Frontal cortex (tissue), 4 donors: ENCODE measurements around the gene ZDHHC8. TPM values are rescaled to one million over a fixed set of nuclear protein-coding genes. Genes with fewer than 3 reads are reported as not detected.

Source experiments
- DNase-seq, 2 donors: peaks; one replicate each; pipeline ENCODE4 v3.0.0; 2012; ENCODE audit warnings: low spot score in 2 of 2
- FAIRE-seq: peaks from 2 replicates; lab custom pipeline; 2012; peaks lifted over from hg19 to GRCh38; lab: Jason Lieb, UNC
- total RNA-seq: library from RNA; depleted of rRNA; stranded (reverse); fragments of >200 nt; gene quantifications from one replicate; pipeline ENCODE4 v1.2.3, GENCODE V29; 2014
- donor health status: control.
- donor health status: control.
- donor health status: control.

The ZDHHC8 gene
- total RNA-seq, 1 donor from 2014 or later: 2.9 TPM

DNA sequence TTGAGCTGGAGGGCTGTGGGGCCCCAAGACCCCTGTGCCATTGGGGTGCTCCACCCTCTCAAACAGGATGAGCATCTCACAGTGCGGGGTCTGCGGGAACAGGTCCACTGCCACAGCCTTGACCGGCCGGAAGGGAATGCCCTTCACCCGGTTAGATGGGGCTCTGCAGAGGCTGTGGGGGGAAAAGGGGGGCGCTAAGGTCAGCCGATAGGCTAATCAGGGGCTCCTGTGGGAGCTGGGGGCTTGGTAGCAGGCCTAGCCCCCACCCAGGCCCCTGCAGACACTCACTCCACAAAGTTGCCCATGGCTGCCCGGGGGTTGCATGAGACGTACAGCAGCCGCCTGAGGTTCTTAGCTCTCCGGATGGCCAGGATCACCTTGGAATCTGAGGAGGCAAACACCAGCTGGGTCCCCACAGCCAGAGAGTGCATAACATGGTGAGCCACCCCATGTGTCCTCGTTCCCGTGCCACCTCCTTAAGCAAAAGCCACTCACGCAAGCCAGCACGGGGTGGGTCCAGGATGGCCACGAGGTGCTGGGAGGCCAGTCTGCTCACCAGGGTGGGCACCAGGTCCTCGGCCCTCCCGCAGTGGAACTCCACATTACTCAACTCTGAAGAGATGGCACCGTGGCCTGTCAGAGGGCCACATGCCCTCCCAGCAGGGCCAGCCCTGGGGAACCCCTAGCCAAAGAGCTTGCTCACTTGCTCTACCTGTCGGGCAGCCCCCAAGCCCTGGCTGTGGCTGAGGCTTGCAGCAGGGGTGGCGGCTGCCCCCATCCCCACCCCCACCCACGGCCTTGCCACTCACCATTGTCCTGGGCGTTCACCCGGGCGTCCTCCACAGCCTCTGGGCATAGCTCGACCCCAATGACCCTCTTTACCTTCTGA, 18.7 kb upstream of the ZDHHC8 start:
- FAIRE-seq (no peak), DNase-seq (no peak)

DNA sequence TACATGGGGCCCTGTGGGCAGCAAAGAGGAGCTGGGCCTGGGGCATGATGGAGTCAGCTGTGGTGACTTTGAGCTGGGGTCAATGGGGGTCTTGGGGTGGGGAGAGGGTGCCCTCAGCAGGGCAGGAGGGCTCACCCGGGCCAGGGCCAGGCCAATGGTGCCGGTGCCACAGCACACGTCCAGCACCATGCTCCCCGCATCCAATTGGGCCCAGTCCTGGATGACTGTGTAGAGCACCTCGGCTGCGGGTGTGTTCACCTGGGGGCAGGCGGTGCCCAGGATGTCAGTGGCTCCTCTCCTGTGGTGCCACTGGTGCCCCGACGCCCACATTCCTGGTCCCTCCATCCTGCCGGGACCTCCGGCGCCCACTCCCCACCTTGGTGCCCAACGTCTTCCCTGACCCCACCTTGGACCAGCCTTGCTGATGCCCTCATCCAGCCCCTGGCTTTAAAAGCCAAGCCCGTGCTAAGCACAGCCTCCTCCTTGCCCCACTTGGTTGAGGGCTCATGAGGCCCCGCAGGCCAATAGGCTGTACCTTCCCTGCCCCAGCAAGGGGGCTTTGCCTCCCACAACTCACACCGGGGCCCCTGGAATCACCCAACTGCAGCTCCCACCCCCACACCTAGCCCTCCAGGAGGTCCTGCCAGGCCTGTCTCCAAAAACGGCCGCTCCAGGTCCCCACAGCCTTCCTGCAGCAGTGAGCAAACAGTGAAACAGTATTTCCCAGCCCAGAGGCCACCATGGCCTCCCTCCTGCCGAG, 17.9 kb upstream of the ZDHHC8 start:
- FAIRE-seq (no peak), DNase-seq (no peak)

GRCh38 chr22:20114506-20115475, 16.8 kb upstream of the ZDHHC8 start:
- no peak for FAIRE-seq
- no peak for DNase-seq

- no peak for DNase-seq
- FAIRE-seq: no peak
These were observed 15.8 kb upstream of the ZDHHC8 start, which contains the start of gene RANBP1 for GRCh38 chr22:20115691-20116375. Gene RANBP1 (plus strand): TSS chr22:20116104. CDS start chr22:20116185, 81 bp downstream.

- FAIRE-seq: no peak
- no peak for DNase-seq
These were observed 15.1 kb upstream of the ZDHHC8 start for GRCh38 chr22:20116376-20116950.

GRCh38 chr22:20116951-20117632, 14.5 kb upstream of the ZDHHC8 start, which contains the start of gene TRMT2A:
Gene TRMT2A (minus strand): TSS chr22:20117226. CDS start chr22:20116906, 320 bp downstream.
- peak; percentile 99 for DNase-seq
- FAIRE-seq: no peak

- FAIRE-seq: no peak
- peak in 1 of 2 donors; percentile 64 for DNase-seq
These were observed 13.8 kb upstream of the ZDHHC8 start for GRCh38 chr22:20117633-20118299.

DNA sequence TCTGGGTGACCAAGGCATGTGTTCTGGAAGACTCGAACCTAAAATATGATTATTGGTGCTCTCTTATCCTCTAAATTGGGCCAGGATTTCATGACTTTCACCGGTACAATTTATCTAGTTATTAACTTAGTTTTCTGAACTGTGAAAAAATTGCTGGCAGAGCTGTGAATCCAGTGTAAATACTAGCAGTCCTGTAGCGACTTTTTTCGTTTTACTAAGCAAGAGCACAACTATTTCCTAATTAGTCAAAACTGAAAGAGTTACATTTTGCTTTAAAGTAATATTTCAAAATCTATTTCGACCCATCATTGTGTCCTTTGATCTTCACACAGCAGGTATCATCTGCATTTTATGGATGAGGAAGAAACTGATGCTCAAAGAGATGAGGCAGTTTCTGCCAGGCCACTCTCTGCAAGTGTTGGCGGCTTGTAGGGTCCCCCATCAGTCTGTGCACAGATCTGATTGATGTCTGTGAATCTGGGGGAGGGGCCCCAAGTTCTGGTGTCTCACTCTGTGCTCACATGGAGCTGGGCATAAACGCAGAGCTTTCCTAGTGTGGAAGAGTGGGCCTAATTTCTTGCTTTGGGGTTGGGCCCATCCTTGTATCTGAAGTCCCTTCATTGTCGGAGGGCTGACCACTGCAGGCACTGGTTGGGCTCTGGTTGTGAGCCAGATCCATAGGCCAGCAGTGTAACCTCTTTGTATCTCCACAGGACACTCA, 13.1 kb upstream of the ZDHHC8 start:
- no peak for DNase-seq
- no peak for FAIRE-seq

- DNase-seq (no peak), FAIRE-seq (no peak)
These were observed 9.7 kb upstream of the ZDHHC8 start for GRCh38 chr22:20121856-20122415.

GRCh38 chr22:20123366-20124082, 8.1 kb upstream of the ZDHHC8 start:
- FAIRE-seq (no peak), DNase-seq (no peak)

DNA sequence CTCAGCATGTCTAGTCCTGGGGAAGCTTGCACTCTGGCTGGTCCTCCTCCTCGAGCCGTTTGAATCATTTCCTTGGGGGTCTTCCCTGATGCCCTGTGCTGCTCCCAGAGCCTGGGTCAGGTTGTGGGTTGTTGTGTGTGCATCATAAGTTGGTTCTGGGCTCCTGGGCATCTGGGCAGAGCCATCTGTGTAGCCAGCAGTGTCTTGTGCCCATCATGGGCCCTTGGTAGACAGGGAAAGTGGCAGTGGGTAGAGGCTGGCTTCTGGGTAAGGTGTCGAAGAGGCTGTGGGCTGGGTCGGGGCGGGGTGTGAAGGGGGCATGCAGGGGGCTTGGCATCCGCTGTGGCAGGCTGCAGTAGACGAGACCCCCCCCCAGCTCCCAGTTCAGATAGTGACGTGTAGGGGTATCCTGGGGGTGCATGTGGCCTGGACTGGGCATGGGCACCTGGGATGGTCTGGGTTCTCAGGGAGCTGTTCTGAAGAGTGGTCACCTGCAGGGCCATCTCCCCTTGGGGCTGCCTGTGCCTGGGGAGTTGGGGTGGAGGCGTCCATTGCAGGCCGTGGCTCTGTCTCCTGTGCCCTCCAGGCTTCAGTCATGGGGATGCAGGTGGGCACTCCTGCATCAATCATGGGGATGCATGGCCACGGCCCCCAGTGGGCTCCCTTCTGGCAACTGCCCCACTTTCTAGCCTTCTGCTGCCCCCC, 7.4 kb upstream of the ZDHHC8 start:
- FAIRE-seq: no peak

GRCh38 chr22:20125201-20126174, 6.1 kb upstream of the ZDHHC8 start:
- FAIRE-seq (no peak), DNase-seq (no peak)

More for the DNA sequence above, 7.4 kb upstream of the ZDHHC8 start:
- DNase-seq: no peak

DNA sequence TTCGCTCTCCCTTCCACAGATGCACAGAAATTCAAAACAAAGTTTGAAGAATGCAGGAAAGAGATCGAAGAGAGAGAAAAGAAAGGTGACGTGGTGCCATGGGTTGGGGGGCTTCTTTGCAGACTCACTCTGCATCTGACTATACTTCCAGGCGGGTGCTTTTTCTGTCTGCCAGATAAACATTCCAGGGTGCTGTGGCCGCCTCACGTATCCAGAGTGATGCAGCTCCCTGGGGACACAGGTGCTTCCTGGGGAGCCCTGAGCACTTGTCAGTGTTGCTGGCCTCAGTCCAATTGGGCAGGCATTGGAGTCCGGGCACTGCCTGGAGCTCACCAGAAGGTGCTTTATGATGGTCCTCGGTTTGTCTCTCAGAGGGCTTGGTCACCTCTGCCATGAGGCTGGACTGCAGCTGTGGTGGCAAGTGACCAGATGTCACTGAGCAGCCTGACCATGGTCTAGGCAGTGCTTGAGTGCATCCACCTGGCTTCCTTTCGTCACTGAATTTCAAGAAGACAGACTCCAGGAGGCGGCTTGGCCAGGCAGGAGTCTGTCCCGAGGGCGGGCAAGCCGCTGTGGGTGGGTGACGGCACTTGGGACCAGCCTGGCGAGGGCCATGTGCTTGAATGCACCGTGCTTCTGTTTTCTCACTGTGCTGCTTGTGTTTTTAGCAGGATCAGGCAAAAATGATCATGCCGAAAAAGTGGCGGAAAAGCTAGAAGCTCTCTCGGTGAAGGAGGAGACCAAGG, 5.1 kb upstream of the ZDHHC8 start:
- no peak for FAIRE-seq
- no peak for DNase-seq
